GM23338 (cell line): ENCODE measurements around the gene TCAF1. TPM values are rescaled to one million over a fixed set of nuclear protein-coding genes. Genes with fewer than 3 reads are reported as not detected.
"Not testable (repeated sequence)": the region's sequence is repeated elsewhere in the genome, so short reads cannot be mapped to it uniquely, and the experiment has no call there.

Experiments used
- ATAC-seq: fragments of 200-7000 bp; cut with Tn5 transposase; 3 replicates; pipeline ENCODE4 v1.9.1; 2020
- DNase-seq: peaks from one replicate; pipeline ENCODE4 v3.0.0-alpha.2; 2015; ENCODE audit warnings: low spot score
- H2AFZ ChIP-seq: fragments of 200-600 bp; sonication (generic); 2 replicates; pipeline ENCODE4 v1.8.0; 2016; ENCODE audit warnings: antibody characterized with exemption, mild to moderate bottlenecking, moderate library complexity
- H3F3A ChIP-seq: fragments of 200-600 bp; sonication (generic); replicated peaks from 2 replicates; pipeline ENCODE4 v1.8.0; 2017; ENCODE audit warnings: antibody characterized with exemption, mixed run types, low read depth
- H3K27ac ChIP-seq: fragments of 200-600 bp; sonication (generic); 2 replicates; pipeline ENCODE4 v1.6.1; 2016; ENCODE audit warnings: low read depth
- H3K27me3 ChIP-seq: fragments of 200-600 bp; sonication (generic); 2 replicates; pipeline ENCODE4 v1.8.0; 2016; ENCODE audit warnings: mild to moderate bottlenecking, mixed run types, moderate library complexity; ENCODE audit not compliant: insufficient read depth
- H3K36me3 ChIP-seq: fragments of 200-600 bp; sonication (generic); 2 replicates; pipeline ENCODE4 v1.8.0; 2016; ENCODE audit warnings: mild to moderate bottlenecking; ENCODE audit not compliant: insufficient read depth
- H3K4me1 ChIP-seq: fragments of 200-600 bp; sonication (generic); 2 replicates; pipeline ENCODE4 v1.8.0; 2016; ENCODE audit warnings: mild to moderate bottlenecking, moderate library complexity; ENCODE audit not compliant: insufficient read depth
- H3K4me2 ChIP-seq: fragments of 200-600 bp; sonication (generic); 2 replicates; pipeline ENCODE4 v1.7.1; 2017; ENCODE audit warnings: mixed run types
- H3K4me3 ChIP-seq: fragments of 200-600 bp; sonication (generic); 2 replicates; pipeline ENCODE4 v1.6.1; 2016; ENCODE audit warnings: mixed run types
- H3K79me2 ChIP-seq: fragments of 200-600 bp; sonication (generic); replicated peaks from 2 replicates; pipeline ENCODE4 v1.8.0; 2017; ENCODE audit warnings: mild to moderate bottlenecking; ENCODE audit not compliant: insufficient read depth
- H3K9me2 ChIP-seq: fragments of 200-600 bp; sonication (generic); 2 replicates; pipeline ENCODE4 v1.8.0; 2017; ENCODE audit not compliant: insufficient read depth
- H4K20me1 ChIP-seq: fragments of 200-600 bp; sonication (generic); replicated peaks from 2 replicates; pipeline ENCODE4 v1.8.0; 2017; ENCODE audit warnings: mild to moderate bottlenecking; ENCODE audit not compliant: insufficient read depth
- H3K27ac Mint-ChIP-seq: 2 replicates; pipeline ENCODE4 v1.8.0; 2020; ENCODE audit warnings: inconsistent platforms, mild to moderate bottlenecking, moderate library complexity, mixed read lengths
- H3K27me3 Mint-ChIP-seq: 3 replicates; pipeline ENCODE4 v1.8.0; 2022; ENCODE audit warnings: low read depth, mild to moderate bottlenecking, moderate library complexity, mixed read lengths, inconsistent platforms; ENCODE audit not compliant: insufficient read depth, poor library complexity
- H3K36me3 Mint-ChIP-seq: 3 replicates; pipeline ENCODE4 v1.8.0; 2021; ENCODE audit warnings: low read depth, mild to moderate bottlenecking, inconsistent platforms, moderate library complexity, mixed read lengths
- H3K4me1 Mint-ChIP-seq: 3 replicates; pipeline ENCODE4 v1.8.0; 2020; ENCODE audit warnings: mild to moderate bottlenecking, inconsistent platforms, mixed read lengths
- H3K4me3 Mint-ChIP-seq: 3 replicates; pipeline ENCODE4 v1.8.0; 2021; ENCODE audit warnings: moderate library complexity, mild to moderate bottlenecking, inconsistent platforms, mixed read lengths
- H3K9me3 Mint-ChIP-seq: 3 replicates; pipeline ENCODE4 v1.8.0; 2020; ENCODE audit warnings: moderate library complexity, mild to moderate bottlenecking, inconsistent platforms, mixed read lengths
- polyA plus RNA-seq: library from polyadenylated mRNA; unstranded; fragments of >200 nt; fragmentation: Nextera tagmentation; extraction: Ambion mirVana; gene quantifications from 2 replicates; pipeline ENCODE4 v1.2.1, GENCODE V29; 2016
- total RNA-seq: library from RNA; depleted of rRNA; stranded (reverse); fragments of >200 nt; shearing (Covaris generic); gene quantifications from 2 replicates; pipeline ENCODE4 v1.2.3, GENCODE V29; 2014

Gene TCAF1
- total and polyA plus RNA-seq, 2 experiments from 2014 or later: 15.5 to 31.3 TPM

DNA sequence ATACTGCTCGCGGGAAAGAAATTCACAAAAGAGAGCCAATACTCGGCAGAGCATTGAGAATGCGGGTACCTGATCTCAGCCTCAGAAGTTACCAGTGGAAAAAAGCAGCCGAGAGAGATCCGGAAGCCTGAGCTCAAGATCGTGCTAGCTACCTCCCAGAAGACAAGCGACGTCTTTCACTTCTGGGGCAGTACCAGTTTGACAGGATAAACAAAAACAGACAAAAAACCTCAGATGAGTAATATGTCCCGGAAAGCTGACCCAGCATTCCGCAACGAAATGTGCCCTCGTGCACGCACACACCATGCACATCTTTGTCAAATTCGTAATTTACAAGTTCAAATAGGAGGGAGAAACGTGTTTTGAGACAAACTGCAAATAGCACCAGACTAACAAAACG is 65.9 kb downstream of the TCAF1 start:
- H3K4me3 Mint-ChIP-seq, H3F3A ChIP-seq, H3K4me1 ChIP-seq, H3K27ac Mint-ChIP-seq, H3K79me2 ChIP-seq, H3K4me2 ChIP-seq, H3K27ac ChIP-seq, H3K27me3 ChIP-seq, H3K4me3 ChIP-seq, H3K9me3 Mint-ChIP-seq, H3K36me3 ChIP-seq, H3K36me3 Mint-ChIP-seq, H4K20me1 ChIP-seq, H2AFZ ChIP-seq, H3K9me2 ChIP-seq, H3K27me3 Mint-ChIP-seq, DNase-seq, H3K4me1 Mint-ChIP-seq: not testable (repeated sequence)
- ATAC-seq: peak; percentile 2

DNA sequence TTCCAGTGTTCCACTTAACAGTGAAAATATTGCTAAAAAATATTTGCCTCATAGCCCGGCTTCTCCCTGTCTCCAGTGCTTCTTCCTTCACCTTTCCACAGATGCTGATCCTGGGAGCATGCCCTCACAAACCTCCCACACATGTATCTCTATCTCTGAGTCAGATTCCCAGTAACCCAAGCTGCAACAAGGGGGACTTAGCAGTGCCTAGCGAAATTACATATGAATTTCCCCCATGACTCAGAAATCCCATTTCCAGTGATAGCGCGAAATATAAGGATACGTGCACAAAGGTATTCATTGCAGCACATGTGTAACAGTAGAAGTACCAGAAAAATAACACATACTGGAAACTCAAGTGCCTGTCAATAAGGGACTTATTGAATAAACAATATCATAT is 75.4 kb downstream of the TCAF1 start:
- not testable (repeated sequence) for H3K4me1 ChIP-seq, H3K4me2 ChIP-seq, H3K9me2 ChIP-seq, H3K27ac ChIP-seq, H3K36me3 Mint-ChIP-seq, H3K79me2 ChIP-seq, H4K20me1 ChIP-seq, H3F3A ChIP-seq, H3K4me1 Mint-ChIP-seq, H3K9me3 Mint-ChIP-seq, H3K27me3 Mint-ChIP-seq, H3K4me3 Mint-ChIP-seq, H3K27ac Mint-ChIP-seq, ATAC-seq, H3K4me3 ChIP-seq, H2AFZ ChIP-seq, H3K36me3 ChIP-seq, H3K27me3 ChIP-seq, DNase-seq

DNA sequence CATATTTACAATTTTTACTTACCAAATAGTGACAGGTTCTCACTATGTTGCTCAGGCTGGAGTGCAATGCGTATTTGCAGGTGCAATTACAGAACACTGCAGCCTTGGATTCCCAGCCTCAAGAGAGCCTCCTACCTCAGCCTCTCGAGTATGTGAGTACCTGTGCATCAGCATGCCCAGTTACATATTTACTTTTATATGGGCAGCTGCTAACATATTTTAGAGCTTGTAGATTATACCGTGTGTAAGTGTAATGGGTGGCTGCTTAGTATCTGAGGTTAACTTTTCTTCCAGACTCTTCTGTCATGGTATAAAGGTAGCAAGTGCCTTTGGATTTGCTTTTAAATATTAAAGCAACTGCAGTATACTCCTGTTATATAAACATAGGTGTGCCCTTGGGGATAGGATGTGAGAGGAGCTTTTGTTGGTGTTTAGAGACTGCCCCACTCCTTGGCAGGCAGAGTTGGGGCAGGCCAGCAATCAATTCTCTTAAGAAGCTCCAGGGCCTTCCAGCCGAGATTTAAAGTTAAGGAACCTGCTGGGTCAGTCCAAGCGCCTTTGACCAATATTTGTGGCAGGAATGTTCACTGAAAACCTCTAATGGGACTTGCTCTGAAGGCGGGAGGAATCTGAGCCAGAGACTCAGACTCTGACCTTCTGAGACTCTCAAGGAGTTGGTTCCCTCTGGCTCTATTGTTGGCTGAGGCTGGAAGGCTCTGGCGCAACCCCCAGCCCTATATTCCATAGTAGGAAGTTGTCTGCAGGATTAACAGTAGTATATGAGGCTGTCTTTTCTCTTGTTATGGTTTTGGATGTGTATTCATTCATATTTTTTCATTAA is 77.5 kb downstream of the TCAF1 start:
- ATAC-seq, H3K36me3 Mint-ChIP-seq, H3K27ac Mint-ChIP-seq, H3K9me2 ChIP-seq, H3K27me3 Mint-ChIP-seq, H3K36me3 ChIP-seq, H2AFZ ChIP-seq, H3K4me1 ChIP-seq, H3K4me3 Mint-ChIP-seq, H3K9me3 Mint-ChIP-seq, H3F3A ChIP-seq, H3K4me2 ChIP-seq, H3K4me1 Mint-ChIP-seq, H3K4me3 ChIP-seq, H3K27ac ChIP-seq, H4K20me1 ChIP-seq, H3K79me2 ChIP-seq, DNase-seq, H3K27me3 ChIP-seq: not testable (repeated sequence)

DNA sequence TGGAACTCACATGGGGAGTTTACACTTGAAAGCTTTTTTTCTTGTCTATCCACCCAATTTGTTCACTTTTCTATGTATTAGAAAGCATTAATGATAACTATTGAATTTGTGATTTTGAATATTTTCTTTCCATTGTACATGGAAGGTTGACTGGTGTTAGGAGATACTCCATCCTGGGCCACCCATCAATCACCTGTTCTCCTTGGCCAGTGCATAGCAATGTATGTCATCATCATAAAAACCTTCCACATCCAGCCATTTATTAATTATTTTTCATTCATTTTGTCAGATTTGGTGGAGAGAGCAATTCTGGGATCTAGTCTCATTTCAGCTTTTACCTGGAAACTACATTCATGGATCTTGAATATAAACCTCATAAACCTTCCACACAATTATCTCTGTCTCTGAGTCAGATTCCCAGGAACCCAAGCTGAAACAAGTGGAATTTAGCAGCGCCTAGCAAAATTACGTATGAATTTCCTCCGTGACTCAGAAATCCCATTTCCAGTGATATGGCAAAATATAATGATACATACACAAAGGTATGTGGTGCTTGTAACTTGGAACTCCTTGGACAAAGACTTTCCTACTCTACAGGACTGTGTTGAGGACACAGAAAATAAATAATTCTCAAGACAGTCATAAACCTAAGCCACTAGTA is 78.2 kb downstream of the TCAF1 start:
- H3K4me3 ChIP-seq, H2AFZ ChIP-seq, DNase-seq, H3K36me3 Mint-ChIP-seq, H3K4me2 ChIP-seq, H3K27ac ChIP-seq, H3K79me2 ChIP-seq, H3K27me3 Mint-ChIP-seq, H3K9me2 ChIP-seq, H3K27me3 ChIP-seq, H3K36me3 ChIP-seq, H3K4me3 Mint-ChIP-seq, H3K4me1 Mint-ChIP-seq, H3F3A ChIP-seq, H3K27ac Mint-ChIP-seq, H4K20me1 ChIP-seq, H3K9me3 Mint-ChIP-seq, ATAC-seq, H3K4me1 ChIP-seq: not testable (repeated sequence)

DNA sequence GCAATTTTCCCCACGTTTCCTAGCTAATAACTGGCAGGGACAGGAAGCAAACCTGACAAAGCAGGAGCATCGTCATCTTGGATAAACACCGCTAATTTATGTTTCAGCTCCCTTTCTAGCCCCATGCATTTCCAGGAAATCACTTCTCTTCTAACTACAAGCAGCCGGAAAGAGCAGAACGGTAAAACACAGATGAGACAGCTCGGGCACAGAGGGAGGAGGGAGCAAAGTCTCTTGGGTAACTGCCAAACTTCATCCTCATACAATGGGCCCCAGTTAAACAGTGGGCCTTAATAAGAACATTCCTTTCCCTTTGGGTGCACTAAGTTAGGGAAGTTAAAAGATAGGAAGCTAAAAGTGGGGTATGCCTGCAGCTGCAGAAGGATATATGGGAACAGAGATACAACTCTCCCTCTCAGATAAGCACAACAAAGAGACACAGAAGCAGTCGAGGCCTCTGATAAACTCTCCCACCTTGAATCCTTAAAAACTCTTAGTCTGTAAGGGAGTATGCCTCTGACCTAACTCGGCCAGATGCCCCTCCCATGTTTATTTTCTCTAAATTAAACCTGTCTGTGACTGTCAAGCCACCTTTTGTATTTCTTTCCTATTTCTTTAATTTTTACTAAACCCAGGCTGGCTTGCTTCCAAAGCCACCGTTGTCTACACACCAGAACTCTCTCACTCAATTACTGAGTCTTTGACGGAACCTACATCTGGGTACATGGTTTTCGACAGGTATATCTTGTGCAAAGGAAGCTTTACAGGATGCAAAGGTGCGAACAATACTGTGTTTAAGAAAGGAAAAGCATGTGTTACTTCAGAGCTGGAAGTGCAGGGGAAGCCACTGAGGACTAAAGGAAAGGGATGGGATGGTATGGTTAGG is 80.3 kb downstream of the TCAF1 start:
- not testable (repeated sequence) for H2AFZ ChIP-seq, ATAC-seq, H3K27me3 ChIP-seq, H3K4me3 Mint-ChIP-seq, H3K27ac ChIP-seq, H3K9me2 ChIP-seq, H3K79me2 ChIP-seq, H3K9me3 Mint-ChIP-seq, H4K20me1 ChIP-seq, H3F3A ChIP-seq, DNase-seq, H3K4me2 ChIP-seq, H3K4me1 Mint-ChIP-seq, H3K4me3 ChIP-seq, H3K36me3 ChIP-seq, H3K4me1 ChIP-seq, H3K27me3 Mint-ChIP-seq, H3K36me3 Mint-ChIP-seq, H3K27ac Mint-ChIP-seq

DNA sequence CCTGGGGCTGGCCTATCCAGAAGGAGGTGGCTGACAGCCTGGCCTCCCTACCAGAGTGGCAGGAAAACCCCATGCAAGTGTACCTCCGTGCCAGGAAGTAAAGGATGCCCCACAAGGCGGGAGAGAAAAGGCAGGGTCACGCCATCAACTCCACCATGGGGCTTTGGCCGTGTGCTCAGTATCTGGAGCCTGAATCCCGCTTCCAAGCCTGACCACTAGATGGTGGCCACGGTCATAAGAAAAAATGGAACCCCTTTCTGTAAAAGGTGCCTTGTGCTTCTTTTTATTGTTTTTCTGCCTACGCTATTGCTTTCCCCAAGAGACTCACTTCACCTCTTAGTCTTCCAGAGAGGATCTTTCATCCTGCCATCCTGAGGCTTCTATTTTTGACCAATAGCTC is 84.1 kb downstream of the TCAF1 start:
- not testable (repeated sequence) for H3K4me2 ChIP-seq, H2AFZ ChIP-seq, H3K9me3 Mint-ChIP-seq, H3K4me1 Mint-ChIP-seq, H3K9me2 ChIP-seq, H3K4me1 ChIP-seq, H3K79me2 ChIP-seq, H4K20me1 ChIP-seq, H3K27ac Mint-ChIP-seq, H3K36me3 ChIP-seq, H3K27ac ChIP-seq, DNase-seq, H3K36me3 Mint-ChIP-seq, H3K27me3 ChIP-seq, H3K4me3 Mint-ChIP-seq, H3K4me3 ChIP-seq, H3F3A ChIP-seq, H3K27me3 Mint-ChIP-seq
- peak; percentile 95 for ATAC-seq
